ENCODE measurements around the gene MDK. TPM values are rescaled to one million over a fixed set of nuclear protein-coding genes. Genes with fewer than 3 reads are reported as not detected.

The MDK gene
- total and polyA plus RNA-seq, 2 of the 13 experiments (the other 11 are each of a cell fraction or from before 2014, with no cell fraction given), result 312 to 407 TPM

GRCh38 chr11:46380340-46381047, 975 bp upstream of the MDK start (continued):
- TF ChIP-seq LRRFIP1 (CRISPR knock-in tag; conservative IDR thresholded peaks at IDR 0.05) (no peak), ZNF710 (CRISPR knock-in tag; IDR thresholded peaks at IDR 0.05; ENCODE audit: borderline replicate concordance) (peak; percentile 37; the same call in 1 of the 2 replicates), SAFB2 (CRISPR knock-in tag; IDR thresholded peaks at IDR 0.05; ENCODE audit: borderline replicate concordance, low read depth) (0 out of 2 replicates have a peak, but pooled peaks have one; percentile 16), MYNN (CRISPR knock-in tag; IDR thresholded peaks at IDR 0.05; ENCODE audit: low read depth) (no peak), ZNF746 (CRISPR knock-in tag; IDR thresholded peaks at IDR 0.05) (peak; percentile 24; the same call in 1 of the 2 replicates), FOXA3 (CRISPR knock-in tag; IDR thresholded peaks at IDR 0.05) (peak; percentile 8; the same call in 1 of the 2 replicates), DNMT1 (CRISPR knock-in tag; IDR thresholded peaks at IDR 0.05) (no peak), FOSL2 (CRISPR knock-in tag; IDR thresholded peaks at IDR 0.05) (peak; percentile 43), ZNF251 (CRISPR knock-in tag; IDR thresholded peaks at IDR 0.05) (no peak), NR3C1 (CRISPR knock-in tag; IDR thresholded peaks at IDR 0.05) (no peak), ZFP91 (CRISPR knock-in tag; IDR thresholded peaks at IDR 0.05; ENCODE audit: borderline replicate concordance) (peak; percentile 57; the same call in 1 of the 2 replicates), TAF1 (CRISPR knock-in tag; IDR thresholded peaks at IDR 0.05) (peak; percentile 54; the same call in 1 of the 2 replicates), HMGA1 (CRISPR knock-in tag; conservative IDR thresholded peaks at IDR 0.05) (no peak), FOXO1 (CRISPR knock-in tag; IDR thresholded peaks at IDR 0.05) (no peak; the same call in 1 of the 2 replicates), ARID4A (CRISPR knock-in tag; IDR thresholded peaks at IDR 0.05; ENCODE audit: borderline replicate concordance) (peak; percentile 77; the same call in 1 of the 2 replicates), SRSF1 (optimal IDR thresholded peaks at IDR 0.05; ENCODE audit: low read depth, low read length) (no peak)

Data from HepG2 (cell line).